Common myeloid progenitor, CD34-positive (primary cell): ENCODE measurements around the gene GLUD1.
"Not testable (repeated sequence)": the region's sequence is repeated elsewhere in the genome, so short reads cannot be mapped to it uniquely, and the experiment has no call there.

Experiments used
- CTCF ChIA-PET: fragments of 350-600 bp; sonication (Branson Sonifier 250); formaldehyde crosslinking; loops from one replicate; lab custom pipeline; 2021; ENCODE audit warnings: antibody characterized with exemption; lab: Charles Lee
- POLR2A ChIA-PET: fragments of 350-600 bp; sonication (Branson Sonifier 250); formaldehyde crosslinking; loops from one replicate; lab custom pipeline; 2021; ENCODE audit warnings: antibody characterized with exemption; lab: Charles Lee
- DNase-seq, 3 donors: peaks; one replicate each; pipeline versions ENCODE4 v3.0.0 to v3.0.0-alpha.2; 2013
- H3K27ac ChIP-seq, 2 experiments: 1 replicate in 1 of 2; 2 replicates in 1 of 2; pipeline ENCODE4 v1.7.0; 2013; ENCODE audit warnings: inconsistent platforms in 2 of 2, low read length in 2 of 2, mild to moderate bottlenecking in 2 of 2, low read depth in 1 of 2, moderate library complexity in 1 of 2; ENCODE audit not compliant: severe bottlenecking in 2 of 2, insufficient read depth in 1 of 2, poor library complexity in 1 of 2
- H3K27me3 ChIP-seq, 5 experiments: replicated peaks in 2 of 5; 1 replicate in 3 of 5; 2 replicates in 2 of 5; pipeline versions ENCODE4 v1.6.1 to v1.7.0; 2013; ENCODE audit warnings: low read length in 4 of 5, mild to moderate bottlenecking in 2 of 5, moderate library complexity in 2 of 5, inconsistent platforms in 1 of 5; ENCODE audit not compliant: insufficient read depth in 5 of 5, control insufficient read depth in 4 of 5
- H3K36me3 ChIP-seq, 4 experiments: 1 replicate in 2 of 4; 2 replicates in 2 of 4; pipeline versions ENCODE4 v1.6.1 to v1.7.0; 2013; ENCODE audit warnings: low read length in 3 of 4, control low read depth in 1 of 4, mild to moderate bottlenecking in 1 of 4; ENCODE audit not compliant: control insufficient read depth in 4 of 4, insufficient read depth in 4 of 4
- H3K4me1 ChIP-seq, 4 experiments: 1 replicate in 3 of 4; 2 replicates in 1 of 4; pipeline versions ENCODE4 v1.6.1 to v1.7.1; 2013; ENCODE audit warnings: low read length in 3 of 4, mild to moderate bottlenecking in 3 of 4, control low read depth in 1 of 4, inconsistent platforms in 1 of 4, moderate library complexity in 1 of 4; ENCODE audit not compliant: control insufficient read depth in 4 of 4, insufficient read depth in 4 of 4; ENCODE audit errors: control extremely low read depth in 1 of 4
- H3K4me3 ChIP-seq, 7 experiments: 1 replicate in 4 of 7; 2 replicates in 3 of 7; pipeline versions ENCODE4 v1.5.1 to v1.7.0; 2013; ENCODE audit warnings: mild to moderate bottlenecking in 7 of 7, low read length in 6 of 7, moderate library complexity in 6 of 7, inconsistent platforms in 2 of 7, low read depth in 2 of 7, control low read depth in 1 of 7; ENCODE audit not compliant: insufficient read depth in 4 of 7, control insufficient read depth in 1 of 7; ENCODE audit errors: extremely low read depth in 1 of 7
- H3K9me3 ChIP-seq, 5 experiments: 1 replicate in 4 of 5; 2 replicates in 1 of 5; pipeline versions ENCODE4 v1.6.1 to v1.7.1; 2013; ENCODE audit warnings: low read length in 4 of 5, mild to moderate bottlenecking in 2 of 5, inconsistent platforms in 1 of 5, low read depth in 1 of 5, moderate library complexity in 1 of 5; ENCODE audit not compliant: control insufficient read depth in 4 of 5, insufficient read depth in 2 of 5; ENCODE audit errors: control extremely low read depth in 1 of 5
- whole genome bisulfite sequencing: methylation state at CpG from one replicate; pipeline ENCODE4 v1.1.5; 2013; ENCODE audit not compliant: insufficient coverage; 5-methylcytosine and 5-hydroxymethylcytosine counted together

Gene GLUD1

GRCh38 chr10:87026747-87027508 lies 67.7 kb downstream of the GLUD1 start:
- WGBS = 97% methylated on average over 10 of the region's 17 CpGs
- H3K27ac ChIP-seq, H3K9me3 ChIP-seq, H3K4me3 ChIP-seq, H3K27me3 ChIP-seq, H3K36me3 ChIP-seq, CTCF ChIA-PET, DNase-seq: not testable (repeated sequence)
- POLR2A ChIA-PET = interaction anchor here (0.6 kb wide), 1 partner anchor 36 kb away, joined by 3 read pairs; no protein-coding TSS in a partner anchor
- peaks cover 0 to 10% (median 4%) of the 10 kb centered on the region in 4 experiments for H3K4me1 ChIP-seq

GRCh38 chr10:87025285-87025958 lies 69.2 kb downstream of the GLUD1 start:
- H3K27me3 ChIP-seq, H3K36me3 ChIP-seq, H3K27ac ChIP-seq, POLR2A ChIA-PET, H3K4me3 ChIP-seq, H3K9me3 ChIP-seq, CTCF ChIA-PET: not testable (repeated sequence)
- WGBS = 0% methylated on average over 1 of the region's 5 CpGs
- DNase-seq = peak; percentile 7 to 51 (median 33)
- H3K4me1 ChIP-seq = peaks cover 0 to 10% (median 4%) of the 10 kb centered on the region in 4 experiments

- H3K4me1 ChIP-seq, H3K4me3 ChIP-seq, H3K27ac ChIP-seq, H3K36me3 ChIP-seq, CTCF ChIA-PET, DNase-seq, POLR2A ChIA-PET, H3K9me3 ChIP-seq, H3K27me3 ChIP-seq: not testable (repeated sequence)
- WGBS = 97% methylated on average over 5 of the region's 9 CpGs
Observed at GRCh38 chr10:87020056-87020455, 74.6 kb downstream of the GLUD1 start, which contains the start of gene FAM25A. TSS of gene FAM25A (plus strand) at chr10:87020294. CDS start at chr10:87020325, 31 bp downstream.

- H3K9me3 ChIP-seq, H3K27ac ChIP-seq, DNase-seq, H3K4me1 ChIP-seq, H3K36me3 ChIP-seq, CTCF ChIA-PET, H3K27me3 ChIP-seq, POLR2A ChIA-PET, H3K4me3 ChIP-seq: not testable (repeated sequence)
- 88% methylated on average over 1 of the region's 1 CpG for WGBS
Observed at GRCh38 chr10:87019504-87019903, 75.1 kb downstream of the GLUD1 start.

- H3K9me3 ChIP-seq, CTCF ChIA-PET, POLR2A ChIA-PET, H3K36me3 ChIP-seq, H3K27ac ChIP-seq, H3K4me1 ChIP-seq, H3K4me3 ChIP-seq, DNase-seq, H3K27me3 ChIP-seq: not testable (repeated sequence)
- 83% methylated on average over 3 of the region's 6 CpGs for WGBS
Observed at GRCh38 chr10:87019066-87019465, 75.6 kb downstream of the GLUD1 start.

- H3K36me3 ChIP-seq, H3K9me3 ChIP-seq, H3K4me3 ChIP-seq, H3K27me3 ChIP-seq, POLR2A ChIA-PET, H3K27ac ChIP-seq, DNase-seq, CTCF ChIA-PET, H3K4me1 ChIP-seq: not testable (repeated sequence)
- WGBS = 96% methylated on average over 3 of the region's 6 CpGs
Observed at GRCh38 chr10:87018127-87018526, 76.5 kb downstream of the GLUD1 start.

GRCh38 chr10:87014986-87015716 lies 79.5 kb downstream of the GLUD1 start:
- WGBS = 100% methylated on average over 1 of the region's 10 CpGs
- POLR2A ChIA-PET = not testable (repeated sequence)

More at GRCh38 chr10:87014986-87015716, 79.5 kb downstream of the GLUD1 start:
- DNase-seq, H3K36me3 ChIP-seq, H3K4me3 ChIP-seq, H3K27me3 ChIP-seq, H3K4me1 ChIP-seq, CTCF ChIA-PET, H3K27ac ChIP-seq, H3K9me3 ChIP-seq: not testable (repeated sequence)
